Natural killer cell (primary cell): Measurements from ENCODE around the gene TAPBP. TPM values are rescaled to one million over a fixed set of nuclear protein-coding genes. Genes with fewer than 3 reads are reported as not detected.
A peak's percentile ranks its signal among the peaks of the same experiment; 100 is the strongest.

Source experiments
- ATAC-seq, 3 donors: fragments of 150-1000 bp in 2 of 3; fragments of 200-7000 bp in 1 of 3; cut with Tn5 transposase; 1 replicate in 1 of 3; 2 replicates in 2 of 3; pipeline ENCODE4 v1.10.0; 2021; ENCODE audit warnings: mild to moderate bottlenecking in 2 of 3, moderate library complexity in 2 of 3
- DNase-seq, 2 donors: peaks; one replicate each; pipeline versions ENCODE4 v3.0.0 to v3.0.0-alpha.2; 2013 to 2021; ENCODE audit warnings: mixed read lengths in 1 of 2
- H3K27ac ChIP-seq: one replicate; pipeline ENCODE4 v1.5.1; 2013; ENCODE audit warnings: mild to moderate bottlenecking, low read length
- H3K27me3 ChIP-seq: one replicate; pipeline ENCODE4 v1.6.1; 2013; ENCODE audit warnings: low read length; ENCODE audit not compliant: control insufficient read depth, insufficient read depth
- H3K36me3 ChIP-seq: one replicate; pipeline ENCODE4 v1.6.1; 2013; ENCODE audit warnings: low read length; ENCODE audit not compliant: control insufficient read depth, insufficient read depth
- H3K4me1 ChIP-seq: one replicate; pipeline ENCODE4 v1.6.1; 2013; ENCODE audit warnings: low read length; ENCODE audit not compliant: control insufficient read depth, insufficient read depth
- H3K4me3 ChIP-seq: one replicate; pipeline ENCODE4 v1.5.1; 2013; ENCODE audit warnings: low read length
- H3K9me3 ChIP-seq: one replicate; pipeline ENCODE4 v1.6.1; 2013; ENCODE audit warnings: low read length; ENCODE audit not compliant: control insufficient read depth, insufficient read depth
- H3K27ac Mint-ChIP-seq, 2 donors: one replicate each; pipeline ENCODE4 v1.8.0; 2022; ENCODE audit warnings: mild to moderate bottlenecking in 2 of 2, mixed read lengths in 2 of 2, moderate library complexity in 1 of 2
- H3K27me3 Mint-ChIP-seq, 2 donors: one replicate each; pipeline ENCODE4 v1.8.0; 2022; ENCODE audit warnings: low read depth in 2 of 2, mixed read lengths in 2 of 2
- H3K36me3 Mint-ChIP-seq: one replicate; pipeline ENCODE4 v1.8.0; 2022; ENCODE audit warnings: mixed read lengths
- H3K4me1 Mint-ChIP-seq, 2 donors: one replicate each; pipeline ENCODE4 v1.8.0; 2022; ENCODE audit warnings: mixed read lengths in 2 of 2
- H3K4me3 Mint-ChIP-seq: one replicate; pipeline ENCODE4 v1.8.0; 2022; ENCODE audit warnings: mild to moderate bottlenecking, moderate library complexity, mixed read lengths
- H3K9me3 Mint-ChIP-seq, 2 donors: one replicate each; pipeline ENCODE4 v1.8.0; 2022; ENCODE audit warnings: mixed read lengths in 2 of 2
- WGBS: methylation state at CpG from one replicate; pipeline ENCODE4 v1.1.7; 2013; ENCODE audit warnings: missing lambda C conversion rate; ENCODE audit not compliant: insufficient coverage; 5-methylcytosine and 5-hydroxymethylcytosine counted together
- intact Hi-C: fragments of 100-400 bp; cut with micrococcal nuclease; formaldehyde crosslinking; loops from one replicate; pipeline ENCODE4 v1.14.2; 2022
- total RNA-seq, 4 donors: library from RNA; stranded (reverse); fragments of 120-200 nt in 1 of 4; gene quantifications; one replicate each; pipeline versions ENCODE4 v1.2.3 to v1.2.4, GENCODE V29; 2013 to 2022
- TF ChIP-seq, protein P1 (sequence below): fragments of 200-600 bp; IDR thresholded peaks from one replicate; pipeline ENCODE4 v1.8.0; 2022; ENCODE audit warnings: antibody characterized with exemption

Gene TAPBP
- total RNA-seq, 3 donors from 2014 or later (not counting 1 experiment from before 2014, with no cell fraction given), result 404 to 457 (median 446) TPM

DNA sequence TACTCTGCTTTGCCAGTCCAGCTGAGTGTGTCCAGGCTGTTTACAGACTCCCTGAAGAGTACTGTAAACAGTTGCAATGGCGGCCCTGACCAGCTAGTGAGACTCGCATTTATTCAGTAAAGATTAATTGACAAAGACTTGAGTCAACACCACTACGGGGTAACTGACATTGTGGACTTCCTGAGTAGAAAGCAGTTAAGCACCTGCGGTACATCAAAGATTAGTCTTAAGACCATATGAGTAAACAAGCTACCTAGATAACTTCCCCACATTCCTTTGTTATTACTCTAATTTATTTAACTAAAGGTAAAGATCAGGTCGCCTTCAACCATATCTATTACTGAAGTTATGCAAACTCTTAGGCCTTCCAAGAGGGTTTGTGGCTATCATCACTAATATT, 54.8 kb downstream of the TAPBP start:
- peaks cover 9% of the 10 kb centered on the region for H3K36me3 Mint-ChIP-seq

DNA sequence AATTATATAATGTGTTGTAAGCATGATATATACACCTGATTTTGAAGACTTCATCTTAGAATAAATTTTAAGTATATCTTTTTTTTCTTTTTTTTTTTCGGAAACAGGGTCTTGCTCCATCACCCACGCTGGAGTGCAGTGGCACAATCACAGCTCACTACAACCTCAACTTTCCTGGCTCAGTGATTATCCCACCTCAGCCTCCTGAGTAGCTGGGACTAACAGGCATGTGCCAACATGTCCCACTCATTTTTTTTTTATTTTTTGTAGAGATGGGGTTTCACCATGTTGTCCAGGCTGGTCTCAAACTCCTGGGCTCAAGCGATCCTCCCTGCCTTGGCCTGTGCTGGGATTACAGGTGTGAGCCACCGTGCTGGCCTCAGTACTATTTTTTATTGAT, 59.3 kb downstream of the TAPBP start:
- H3K4me1 Mint-ChIP-seq, result peaks cover 12 to 19% of the 10 kb centered on the region in 2 donors
- no peak overlapping the region for H3K27ac Mint-ChIP-seq
- DNase-seq (no peak), ATAC-seq (no peak)
- H3K4me1 ChIP-seq, result peaks cover 12% of the 10 kb centered on the region
- 97% methylated on average over 3 of the region's 4 CpGs for WGBS
- H3K27ac ChIP-seq, result no peak overlapping the region
- no peaks in the 10 kb centered on the region for H3K9me3 ChIP-seq
- H3K4me3 Mint-ChIP-seq, result no peak overlapping the region
- intact Hi-C loops, result no loop called here
- no peaks in the 10 kb centered on the region for H3K27me3 Mint-ChIP-seq
- H3K4me3 ChIP-seq, result no peak overlapping the region
- H3K9me3 Mint-ChIP-seq, result no peaks in the 10 kb centered on the region
- H3K36me3 ChIP-seq, result peaks cover 23% of the 10 kb centered on the region
- no peaks in the 10 kb centered on the region for H3K36me3 Mint-ChIP-seq
- no peaks in the 10 kb centered on the region for H3K27me3 ChIP-seq
- TF ChIP-seq, protein P1, sequence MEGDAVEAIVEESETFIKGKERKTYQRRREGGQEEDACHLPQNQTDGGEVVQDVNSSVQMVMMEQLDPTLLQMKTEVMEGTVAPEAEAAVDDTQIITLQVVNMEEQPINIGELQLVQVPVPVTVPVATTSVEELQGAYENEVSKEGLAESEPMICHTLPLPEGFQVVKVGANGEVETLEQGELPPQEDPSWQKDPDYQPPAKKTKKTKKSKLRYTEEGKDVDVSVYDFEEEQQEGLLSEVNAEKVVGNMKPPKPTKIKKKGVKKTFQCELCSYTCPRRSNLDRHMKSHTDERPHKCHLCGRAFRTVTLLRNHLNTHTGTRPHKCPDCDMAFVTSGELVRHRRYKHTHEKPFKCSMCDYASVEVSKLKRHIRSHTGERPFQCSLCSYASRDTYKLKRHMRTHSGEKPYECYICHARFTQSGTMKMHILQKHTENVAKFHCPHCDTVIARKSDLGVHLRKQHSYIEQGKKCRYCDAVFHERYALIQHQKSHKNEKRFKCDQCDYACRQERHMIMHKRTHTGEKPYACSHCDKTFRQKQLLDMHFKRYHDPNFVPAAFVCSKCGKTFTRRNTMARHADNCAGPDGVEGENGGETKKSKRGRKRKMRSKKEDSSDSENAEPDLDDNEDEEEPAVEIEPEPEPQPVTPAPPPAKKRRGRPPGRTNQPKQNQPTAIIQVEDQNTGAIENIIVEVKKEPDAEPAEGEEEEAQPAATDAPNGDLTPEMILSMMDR, result no peak

More for the DNA sequence above, 54.8 kb downstream of the TAPBP start:
- Histone ChIP-seq H3K4me1 (no peaks in the 10 kb centered on the region), H3K27ac (no peak overlapping the region), H3K27me3 (no peaks in the 10 kb centered on the region), H3K36me3 (peaks cover 40% of the 10 kb centered on the region), H3K4me3 (no peak overlapping the region), H3K9me3 (no peaks in the 10 kb centered on the region)
- TF ChIP-seq, protein P1, result no peak
- 98% methylated on average over 5 of the region's 5 CpGs for WGBS
- intact Hi-C loops, result no loop called here
- ATAC-seq, result no peak
- Mint-ChIP-seq H3K27ac (no peak overlapping the region), H3K4me1 (peaks cover 0 to 6% of the 10 kb centered on the region in 2 donors), H3K27me3 (no peaks in the 10 kb centered on the region), H3K4me3 (no peak overlapping the region), H3K9me3 (no peaks in the 10 kb centered on the region)
- no peak for DNase-seq

DNA sequence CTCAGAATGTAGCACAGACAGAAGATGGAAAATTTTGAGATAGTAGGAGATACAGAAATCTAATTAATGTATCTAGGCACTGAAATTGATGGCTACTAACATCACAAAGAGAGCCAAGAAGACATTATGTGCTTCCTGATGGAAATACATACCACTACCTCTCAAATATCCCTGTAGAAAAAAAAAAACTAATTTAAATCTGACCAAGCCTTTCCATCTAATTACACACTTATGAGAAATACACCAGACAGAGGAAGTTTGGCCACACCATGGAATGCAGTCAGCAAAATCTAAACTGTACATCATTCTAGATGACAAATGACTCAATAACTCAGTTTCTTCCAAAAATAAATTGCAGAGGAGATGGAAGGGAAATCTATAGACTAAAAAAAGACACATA, 61.1 kb downstream of the TAPBP start:
- intact Hi-C loops, result no loop called here
- Histone ChIP-seq H3K4me1 (peaks cover 27% of the 10 kb centered on the region), H3K9me3 (no peaks in the 10 kb centered on the region), H3K27ac (no peak overlapping the region), H3K27me3 (no peaks in the 10 kb centered on the region), H3K36me3 (peaks cover 17% of the 10 kb centered on the region), H3K4me3 (no peak overlapping the region)
- TF ChIP-seq, protein P1, result no peak
- Mint-ChIP-seq H3K27ac (no peak overlapping the region), H3K36me3 (no peaks in the 10 kb centered on the region), H3K4me3 (no peak overlapping the region), H3K27me3 (no peaks in the 10 kb centered on the region), H3K4me1 (peaks cover 22 to 37% of the 10 kb centered on the region in 2 donors), H3K9me3 (no peaks in the 10 kb centered on the region)
- ATAC-seq, result no peak
- DNase-seq, result no peak

DNA sequence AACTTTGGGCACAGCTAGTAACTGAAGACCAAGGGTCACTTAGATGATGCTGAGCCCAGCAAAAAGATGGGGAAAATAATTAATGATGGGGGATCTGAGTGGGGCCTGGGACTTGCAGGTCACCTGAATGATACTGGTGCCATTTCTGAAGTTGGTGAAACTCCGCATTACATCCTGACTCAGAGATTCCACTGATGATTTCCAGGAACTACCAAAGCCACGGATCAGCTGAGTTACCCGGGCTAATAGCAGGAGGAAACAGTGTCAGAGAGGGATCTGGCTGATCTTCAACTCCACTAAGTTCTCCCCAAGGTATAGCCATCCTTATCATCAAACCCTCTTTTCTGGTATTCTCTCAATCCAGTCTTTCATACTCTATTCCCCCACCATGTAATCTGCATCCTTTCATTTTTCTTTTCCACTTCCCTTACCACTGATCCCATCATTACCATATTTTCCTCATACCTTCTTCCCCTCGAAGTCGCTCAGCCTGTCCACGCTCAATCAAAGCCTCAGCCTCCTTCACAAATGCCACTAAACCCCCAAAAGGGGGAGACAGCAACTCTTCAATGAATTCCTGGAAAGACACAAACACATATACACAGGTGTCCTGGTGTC, 62.4 kb downstream of the TAPBP start:
- Histone ChIP-seq H3K9me3 (no peaks in the 10 kb centered on the region), H3K4me3 (no peak overlapping the region), H3K27ac (no peak overlapping the region), H3K4me1 (peaks cover 28% of the 10 kb centered on the region), H3K36me3 (peaks cover 14% of the 10 kb centered on the region), H3K27me3 (no peaks in the 10 kb centered on the region)
- no peak for ATAC-seq
- intact Hi-C loops, result no loop called here
- 89% methylated on average over 6 of the region's 6 CpGs for WGBS
- DNase-seq, result no peak
- no peaks in the 10 kb centered on the region for H3K27me3 Mint-ChIP-seq
- peak overlapping the region in 1 of 2 donors; percentile 95 for H3K27ac Mint-ChIP-seq
- H3K4me3 Mint-ChIP-seq, result peak overlapping the region; percentile 7
- TF ChIP-seq, protein P1, result no peak
- H3K9me3 Mint-ChIP-seq, result no peaks in the 10 kb centered on the region
- H3K36me3 Mint-ChIP-seq, result no peaks in the 10 kb centered on the region
- H3K4me1 Mint-ChIP-seq, result peaks cover 22 to 37% of the 10 kb centered on the region in 2 donors
